ENCODE results near the gene PIH1D1. TPM values are rescaled to one million over a fixed set of nuclear protein-coding genes. Genes with fewer than 3 reads are reported as not detected.
"Not testable (repeated sequence)": the region's sequence is repeated elsewhere in the genome, so short reads cannot be mapped to it uniquely, and the experiment has no call there.

The PIH1D1 gene
- total RNA-seq, 1 experiment from 2014 or later, result 116 TPM

- CTCF ChIA-PET, result interaction anchor here (0.5 to 1.4 kb wide), 2 partner anchors 56 to 192 kb away, joined by 3 to 6 read pairs; no protein-coding TSS in a partner anchor
- Mint-ChIP-seq H3K27ac (ENCODE audit: low read depth, unreplicated experiment) (no peak overlapping the region), H3K36me3 (ENCODE audit: insufficient read depth, unreplicated experiment) (peaks cover 45% of the 10 kb centered on the region), H3K4me3 (ENCODE audit: unreplicated experiment) (no peak overlapping the region), H3K4me1 (ENCODE audit: insufficient read depth, unreplicated experiment) (peaks cover 21% of the 10 kb centered on the region), H3K27me3 (ENCODE audit: insufficient read depth, unreplicated experiment) (peaks cover 2% of the 10 kb centered on the region), H3K9me3 (ENCODE audit: unreplicated experiment) (no peaks in the 10 kb centered on the region)
- DNase-seq (ENCODE audit: unreplicated experiment), result peak; percentile 26
- POLR2A ChIA-PET, result interaction anchor here (0.6 to 0.7 kb wide), 2 partner anchors 49 to 56 kb away, joined by 3 read pairs; no protein-coding TSS in a partner anchor
- TF ChIP-seq CTCF (IDR thresholded peaks at IDR 0.05; ENCODE audit: unreplicated experiment), result no peak
- BruUV-seq (replicated peaks), result no TSS peak
- intact Hi-C loops (cut with micrococcal nuclease), result no loop called here
These were observed 3.9 kb downstream of the PIH1D1 start for GRCh38 chr19:49447485-49448431.

DNA sequence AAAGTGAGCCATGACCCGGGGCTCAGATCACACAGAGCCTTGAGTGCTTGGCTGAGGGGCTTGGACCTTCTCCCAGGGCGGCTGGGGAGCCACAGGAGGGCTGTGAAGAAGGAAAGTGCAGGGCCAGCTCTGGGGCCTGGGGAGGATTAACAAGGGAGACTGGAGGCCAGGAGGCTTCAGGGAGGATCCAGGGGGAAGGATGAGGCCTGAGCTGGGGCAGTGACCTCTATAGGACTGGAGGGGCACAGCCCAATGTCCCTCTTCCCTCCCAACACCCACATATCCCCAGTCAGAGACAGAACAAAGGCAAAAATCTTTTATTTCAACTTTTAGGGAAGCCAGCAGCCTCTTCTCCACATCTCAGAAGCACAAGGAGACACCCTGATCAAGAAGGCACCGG, 5.6 kb downstream of the PIH1D1 start:
- DNase-seq (ENCODE audit: unreplicated experiment), result no peak
- Mint-ChIP-seq H3K4me1 (ENCODE audit: insufficient read depth, unreplicated experiment) (peaks cover 32% of the 10 kb centered on the region), H3K27ac (ENCODE audit: low read depth, unreplicated experiment) (no peak overlapping the region), H3K27me3 (ENCODE audit: insufficient read depth, unreplicated experiment) (peaks cover 20% of the 10 kb centered on the region), H3K9me3 (ENCODE audit: unreplicated experiment) (no peaks in the 10 kb centered on the region), H3K4me3 (ENCODE audit: unreplicated experiment) (no peak overlapping the region), H3K36me3 (ENCODE audit: insufficient read depth, unreplicated experiment) (peaks cover 37% of the 10 kb centered on the region)
- intact Hi-C loops (cut with micrococcal nuclease), result no loop called here
- CTCF ChIA-PET, result interaction anchor here (0.5 to 1.7 kb wide), 7 partner anchors 29 to 602 kb away, joined by 3 to 16 read pairs (median 4); no protein-coding TSS in a partner anchor
- TF ChIP-seq CTCF (IDR thresholded peaks at IDR 0.05; ENCODE audit: unreplicated experiment), result no peak
- POLR2A ChIA-PET, result interaction anchor here (0.6 to 1.4 kb wide), 3 partner anchors 7 to 200 kb away, joined by 3 to 7 read pairs (median 3); partner anchors contain the start of gene ALDH16A1
- no TSS peak for BruUV-seq (replicated peaks)

DNA sequence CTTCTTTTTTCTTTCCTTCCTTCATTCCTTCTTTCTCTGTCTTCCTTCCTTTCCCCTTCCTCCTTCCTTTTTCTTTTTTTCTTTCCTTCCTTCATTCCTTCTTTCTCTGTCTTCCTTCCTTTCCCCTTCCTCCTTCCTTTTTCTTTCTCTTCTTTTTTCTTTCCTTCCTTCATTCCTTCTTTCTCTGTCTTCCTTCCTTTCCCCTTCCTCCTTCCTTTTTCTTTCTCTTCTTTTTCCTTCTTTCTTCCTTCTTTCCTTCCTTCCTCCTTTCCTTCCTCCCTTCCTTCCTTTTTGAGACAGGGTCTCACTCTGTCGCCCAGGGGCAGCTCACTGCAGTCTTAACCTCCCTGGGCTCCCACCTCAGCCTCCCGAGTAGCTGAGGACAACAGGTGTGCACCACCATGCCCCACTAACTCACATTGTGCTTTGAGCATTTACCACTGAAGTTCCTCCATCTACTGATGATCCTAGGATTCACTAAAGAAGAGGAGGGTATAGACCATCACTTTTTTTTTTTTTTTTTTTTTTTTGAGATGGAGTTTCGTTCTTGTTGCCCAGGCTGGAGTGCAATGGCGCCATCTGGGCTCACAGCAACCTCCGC, 7.4 kb downstream of the PIH1D1 start:
- intact Hi-C loops (cut with micrococcal nuclease); H3K9me3 Mint-ChIP-seq (ENCODE audit: unreplicated experiment); BruUV-seq (replicated peaks); DNase-seq (ENCODE audit: unreplicated experiment): not testable (repeated sequence)
- peaks cover 21% of the 10 kb centered on the region for H3K36me3 Mint-ChIP-seq (ENCODE audit: insufficient read depth, unreplicated experiment)
- H3K27ac Mint-ChIP-seq (ENCODE audit: low read depth, unreplicated experiment), result peak overlapping the region; percentile 85
- peaks cover 28% of the 10 kb centered on the region for H3K4me1 Mint-ChIP-seq (ENCODE audit: insufficient read depth, unreplicated experiment)
- ChIA-PET POLR2A (interaction anchor here (0.6 to 1.4 kb wide), 4 partner anchors 9 to 388 kb away, joined by 3 to 7 read pairs (median 4); partner anchors contain the start of gene ALDH16A1), CTCF (interaction anchor here (0.6 to 1.7 kb wide), 17 partner anchors 12 to 772 kb away, joined by 3 to 16 read pairs (median 4); partner anchors contain the start of gene GFY)
- peak overlapping the region; percentile 75 for H3K4me3 Mint-ChIP-seq (ENCODE audit: unreplicated experiment)
- H3K27me3 Mint-ChIP-seq (ENCODE audit: insufficient read depth, unreplicated experiment), result peaks cover 38% of the 10 kb centered on the region

DNA sequence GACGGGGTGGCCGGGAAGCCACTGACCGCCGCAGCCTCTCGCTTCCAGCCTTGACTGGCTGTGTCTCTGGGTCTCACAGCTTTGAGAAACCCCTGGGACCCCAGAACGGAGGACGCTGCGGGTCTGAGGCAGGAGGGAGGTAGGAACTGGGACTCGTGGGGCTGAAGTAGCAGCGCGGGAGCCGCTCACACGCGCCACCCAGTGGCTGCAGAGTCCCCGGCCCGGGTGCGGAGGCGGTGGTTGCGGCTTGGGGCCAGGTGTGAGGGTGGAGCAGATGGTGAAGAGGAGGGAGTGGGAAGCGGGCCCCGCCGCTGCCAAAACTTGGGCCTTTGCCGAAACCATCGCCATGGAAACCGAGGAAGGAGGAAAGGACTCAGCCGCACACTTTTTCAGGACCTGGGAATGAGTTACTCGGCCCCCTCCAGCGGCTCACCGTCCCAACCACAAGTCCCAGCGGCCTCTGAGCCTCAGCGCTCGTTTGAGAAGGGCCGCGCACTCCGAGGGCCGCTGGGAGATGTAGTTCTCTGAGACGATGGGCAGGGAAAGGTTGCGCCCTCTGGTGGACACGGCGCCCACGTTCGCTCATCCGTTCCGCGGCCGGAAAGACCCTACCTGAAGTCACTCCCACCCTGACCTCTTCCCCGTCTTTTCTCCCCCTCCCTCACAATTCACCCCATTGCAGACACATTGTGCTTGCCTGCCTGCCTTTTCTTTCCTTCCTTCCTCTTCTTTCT, 8.1 kb downstream of the PIH1D1 start:
- peak; percentile 96 for DNase-seq (ENCODE audit: unreplicated experiment)
- POLR2A ChIA-PET, result interaction anchor here (0.6 to 1.9 kb wide), 5 partner anchors 8 to 388 kb away, joined by 3 to 6 read pairs (median 3); partner anchors contain the start of genes ALDH16A1 and PIH1D1

More for the DNA sequence above, 8.1 kb downstream of the PIH1D1 start:
- TF ChIP-seq CTCF (IDR thresholded peaks at IDR 0.05; ENCODE audit: unreplicated experiment), result peak; percentile 63
- Mint-ChIP-seq H3K27me3 (ENCODE audit: insufficient read depth, unreplicated experiment) (peaks cover 45% of the 10 kb centered on the region), H3K36me3 (ENCODE audit: insufficient read depth, unreplicated experiment) (peaks cover 16% of the 10 kb centered on the region), H3K27ac (ENCODE audit: low read depth, unreplicated experiment) (peak overlapping the region; percentile 85), H3K4me3 (ENCODE audit: unreplicated experiment) (peak overlapping the region; percentile 75), H3K4me1 (ENCODE audit: insufficient read depth, unreplicated experiment) (peaks cover 28% of the 10 kb centered on the region), H3K9me3 (ENCODE audit: unreplicated experiment) (no peaks in the 10 kb centered on the region)
- CTCF ChIA-PET, result interaction anchor here (0.6 to 2.3 kb wide), 21 partner anchors 13 to 348 kb away, joined by 3 to 30 read pairs (median 4); no protein-coding TSS in a partner anchor
- BruUV-seq (replicated peaks), result no TSS peak
- intact Hi-C loops (cut with micrococcal nuclease), result loop anchor here (1.0 kb wide), 4 partner anchors 51 to 217 kb away; partner anchors contain the start of gene DKKL1

All from MCF 10A (cell line).